ENCODE results near the gene CLNK. TPM values are rescaled to one million over a fixed set of nuclear protein-coding genes. Genes with fewer than 3 reads are reported as not detected.

CLNK gene
- total and polyA plus RNA-seq, 2 of the 8 experiments (the other 6 are each of a cell fraction or from before 2014, with no cell fraction given): not detected

DNA sequence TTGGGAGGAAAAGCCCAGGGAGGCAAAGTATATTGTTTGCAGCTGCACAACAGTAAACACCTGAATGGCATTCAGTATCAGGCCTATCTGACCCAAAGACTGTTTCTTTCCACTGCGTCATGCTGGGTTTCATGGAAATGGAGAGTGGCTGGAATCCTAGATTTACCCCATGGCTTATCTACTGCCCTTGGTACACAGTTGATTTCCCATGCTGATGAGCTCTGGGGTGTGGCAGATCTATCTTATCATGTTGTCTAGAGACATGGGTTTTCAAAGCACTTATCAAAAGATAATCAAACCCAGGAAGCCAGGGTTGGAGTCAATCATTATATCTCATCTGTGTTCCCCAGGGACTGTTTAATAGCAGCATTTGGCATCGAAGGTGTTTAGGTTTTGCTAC lies 72.1 kb downstream of the CLNK start:
- H2AFZ ChIP-seq (ENCODE audit: low read length): no peak overlapping the region
- no peak for FAIRE-seq
- no peaks in the 10 kb centered on the region for H3K36me3 ChIP-seq (ENCODE audit: control insufficient read depth in 2 of 4, insufficient read depth in 4 of 4, low read length in 3 of 4)
- H4K8ac ChIP-seq (ENCODE audit: extremely low read depth, insufficient read depth, low read length): no peak overlapping the region
- CTCF ChIA-PET (ENCODE audit: partially characterized antibody): no interaction called here
- H3K4me1 ChIP-seq (replicated peaks in 1 of 4; ENCODE audit: control insufficient read depth in 3 of 4, insufficient read depth in 4 of 4, low read length in 3 of 4): no peaks in the 10 kb centered on the region
- no peak overlapping the region for H3K9ac ChIP-seq (replicated peaks in 1 of 4; ENCODE audit: extremely low read depth in 1 of 4, low read depth in 3 of 4, low read length in 3 of 4)
- H3K4ac ChIP-seq (replicated peaks; ENCODE audit: insufficient read length, low read depth, low read length): no peak overlapping the region
- no peak overlapping the region for H2AK5ac ChIP-seq (ENCODE audit: low read depth, low read length)
- H2BK5ac ChIP-seq (ENCODE audit: low read depth, low read length): no peak overlapping the region
- H3K27me3 ChIP-seq (replicated peaks in 1 of 4; ENCODE audit: control insufficient read depth in 3 of 4, extremely low read depth in 1 of 4, insufficient read depth in 3 of 4, low read length in 3 of 4): no peaks in the 10 kb centered on the region
- H3K79me2 ChIP-seq (ENCODE audit: control insufficient read depth in 1 of 2, insufficient read depth in 2 of 2, low read length in 2 of 2): no peaks in the 10 kb centered on the region
- no peak overlapping the region for H2BK20ac ChIP-seq (ENCODE audit: low read length)
- no peak overlapping the region for H3K56ac ChIP-seq (replicated peaks; ENCODE audit: insufficient read length, low read depth, low read length)
- no peak overlapping the region for H4K5ac ChIP-seq (ENCODE audit: insufficient read length, low read depth, low read length)
- H3K23ac ChIP-seq (ENCODE audit: insufficient read length): no peak overlapping the region
- H3K27ac ChIP-seq (ENCODE audit: low read depth, low read length): no peak overlapping the region
- no peak overlapping the region for H3K4me3 ChIP-seq (ENCODE audit: extremely low read depth in 1 of 4, insufficient read depth in 2 of 4, low read depth in 3 of 4, low read length in 4 of 4)
- H2BK12ac ChIP-seq (ENCODE audit: low read depth, low read length): no peak overlapping the region
- no peaks in the 10 kb centered on the region for H3K79me1 ChIP-seq (ENCODE audit: low read depth, low read length)
- WGBS, 2 experiments (ENCODE audit: extremely low coverage in 1 of 2, insufficient coverage in 1 of 2, insufficient read length in 1 of 2, insufficient replicate concordance in 2 of 2, low coverage in 1 of 2, low lambda C conversion rate in 2 of 2, missing lambda C conversion rate in 1 of 2): 95% methylated on average over 2 of the region's 2 CpGs; no CpG with 5 or more reads in 1 of the 2 experiments
- H2BK15ac ChIP-seq (ENCODE audit: low read length): no peak overlapping the region
- H4K20me1 ChIP-seq (replicated peaks in 1 of 2; ENCODE audit: control insufficient read depth in 1 of 2, insufficient read depth in 2 of 2, low read length in 2 of 2): no peaks in the 10 kb centered on the region
- no peak overlapping the region for H3K18ac ChIP-seq (ENCODE audit: extremely low read depth, low read length)
- no peaks in the 10 kb centered on the region for H3K23me2 ChIP-seq (ENCODE audit: low read depth, low read length)
- no peak overlapping the region for H2BK120ac ChIP-seq (replicated peaks; ENCODE audit: low read depth, low read length)
- no peak overlapping the region for H3K4me2 ChIP-seq (ENCODE audit: insufficient read depth in 1 of 2, low read depth in 2 of 2, low read length in 2 of 2)
- no peak for DNase-seq (ENCODE audit: low read depth in 1 of 2, low spot score in 2 of 2)
- POLR2A ChIA-PET (ENCODE audit: partially characterized antibody): no interaction called here
- H3K14ac ChIP-seq (ENCODE audit: insufficient read length): no peak overlapping the region
- H4K91ac ChIP-seq (replicated peaks; ENCODE audit: insufficient read length, low read length): no peak overlapping the region
- no peaks in the 10 kb centered on the region for H3K9me3 ChIP-seq (ENCODE audit: insufficient read depth in 2 of 2, low read depth in 1 of 2, low read length in 1 of 2)
- TF ChIP-seq SIRT6 (IDR thresholded peaks at IDR 0.05; ENCODE audit: low read length) (no peak), BCL11A (IDR thresholded peaks at IDR 0.05; ENCODE audit: low read depth in 2 of 2, low read length in 2 of 2) (no peak), POLR2A (IDR thresholded peaks at IDR 0.05; ENCODE audit: control extremely low read depth in 1 of 2, low read depth in 2 of 2, low read length in 2 of 2) (no peak), YY1 (IDR thresholded peaks at IDR 0.05; ENCODE audit: low read depth, low read length) (no peak)
- TF ChIP-seq, protein P1, sequence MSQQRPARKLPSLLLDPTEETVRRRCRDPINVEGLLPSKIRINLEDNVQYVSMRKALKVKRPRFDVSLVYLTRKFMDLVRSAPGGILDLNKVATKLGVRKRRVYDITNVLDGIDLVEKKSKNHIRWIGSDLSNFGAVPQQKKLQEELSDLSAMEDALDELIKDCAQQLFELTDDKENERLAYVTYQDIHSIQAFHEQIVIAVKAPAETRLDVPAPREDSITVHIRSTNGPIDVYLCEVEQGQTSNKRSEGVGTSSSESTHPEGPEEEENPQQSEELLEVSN (IDR thresholded peaks at IDR 0.05): no peak
- TF ChIP-seq, protein P2, sequence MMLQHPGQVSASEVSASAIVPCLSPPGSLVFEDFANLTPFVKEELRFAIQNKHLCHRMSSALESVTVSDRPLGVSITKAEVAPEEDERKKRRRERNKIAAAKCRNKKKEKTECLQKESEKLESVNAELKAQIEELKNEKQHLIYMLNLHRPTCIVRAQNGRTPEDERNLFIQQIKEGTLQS (IDR thresholded peaks at IDR 0.05; ENCODE audit: insufficient read depth, low read depth, low read length): no peak
- TF ChIP-seq, protein P3, sequence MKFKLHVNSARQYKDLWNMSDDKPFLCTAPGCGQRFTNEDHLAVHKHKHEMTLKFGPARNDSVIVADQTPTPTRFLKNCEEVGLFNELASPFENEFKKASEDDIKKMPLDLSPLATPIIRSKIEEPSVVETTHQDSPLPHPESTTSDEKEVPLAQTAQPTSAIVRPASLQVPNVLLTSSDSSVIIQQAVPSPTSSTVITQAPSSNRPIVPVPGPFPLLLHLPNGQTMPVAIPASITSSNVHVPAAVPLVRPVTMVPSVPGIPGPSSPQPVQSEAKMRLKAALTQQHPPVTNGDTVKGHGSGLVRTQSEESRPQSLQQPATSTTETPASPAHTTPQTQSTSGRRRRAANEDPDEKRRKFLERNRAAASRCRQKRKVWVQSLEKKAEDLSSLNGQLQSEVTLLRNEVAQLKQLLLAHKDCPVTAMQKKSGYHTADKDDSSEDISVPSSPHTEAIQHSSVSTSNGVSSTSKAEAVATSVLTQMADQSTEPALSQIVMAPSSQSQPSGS (IDR thresholded peaks at IDR 0.05; ENCODE audit: low read length): no peak
